Prostate gland (tissue), 2 donors: ENCODE data around the gene QRFP. TPM values are rescaled to one million over a fixed set of nuclear protein-coding genes. Genes with fewer than 3 reads are reported as not detected.

ENCODE experiments used
- DNase-seq: peaks from one replicate; pipeline ENCODE4 v3.0.0-alpha.2; 2019; ENCODE audit warnings: low spot score
- H3K27ac ChIP-seq, 2 donors: fragments of 200-600 bp; sonication (generic); 2 replicates each; pipeline ENCODE4 v1.5.1; 2017 to 2019
- H3K27me3 ChIP-seq: fragments of 200-600 bp; sonication (generic); replicated peaks from 2 replicates; pipeline ENCODE4 v1.5.1; 2019; ENCODE audit not compliant: insufficient read depth
- H3K36me3 ChIP-seq, 2 donors: fragments of 200-600 bp; sonication (generic); 1 replicate in 1 of 2; 2 replicates in 1 of 2; pipeline versions ENCODE4 v1.5.1 to v1.8.1; 2017 to 2019
- H3K4me1 ChIP-seq: fragments of 200-600 bp; sonication (generic); replicated peaks from 2 replicates; pipeline ENCODE4 v1.5.1; 2019
- H3K4me3 ChIP-seq, 2 donors: fragments of 200-600 bp; sonication (generic); 2 replicates each; pipeline ENCODE4 v1.5.1; 2017 to 2019
- H3K9me3 ChIP-seq: fragments of 200-600 bp; sonication (generic); 2 replicates; pipeline ENCODE4 v1.5.1; 2017
- POLR2A ChIP-seq: fragments of 450-650 bp; IDR thresholded peaks from one replicate; pipeline ENCODE4 v1.6.1; 2016; ENCODE audit warnings: antibody characterized with exemption, mild to moderate bottlenecking
- POLR2AphosphoS5 ChIP-seq: sonication (generic); formaldehyde crosslinking; IDR thresholded peaks from one replicate; pipeline ENCODE4 v1.6.1; 2017; ENCODE audit warnings: antibody characterized with exemption
- WGBS: methylation state at CpG from one replicate; pipeline ENCODE4 v1.1.5; 2018; 5-methylcytosine and 5-hydroxymethylcytosine counted together
- intact Hi-C: fragments of 100-400 bp; cut with DNase I; formaldehyde crosslinking; loops from one replicate; pipeline ENCODE4 v1.14.2; 2022
- total RNA-seq, 2 donors: library from RNA; depleted of rRNA; stranded (reverse); fragments of >200 nt; gene quantifications; one replicate each; pipeline ENCODE4 v1.1.0, GENCODE V29; 2016
- TF ChIP-seq, protein P1 (sequence below), 4 experiments: fragments of 200-600 bp in 2 of 4; fragments of 450-650 bp in 2 of 4; sonication (generic) in 2 of 4; IDR thresholded peaks; 1 replicate in 3 of 4; 2 replicates in 1 of 4; pipeline ENCODE4 v1.5.1; 2016 to 2019; ENCODE audit warnings: antibody characterized with exemption in 4 of 4, mild to moderate bottlenecking in 2 of 4, moderate library complexity in 2 of 4

The QRFP gene
- total RNA-seq, 2 donors from 2014 or later: 1.0 TPM; not detected in 1

- H3K9me3 ChIP-seq: no peaks in the 10 kb centered on the region
- no peak overlapping the region for H3K4me3 ChIP-seq
- intact Hi-C loops: no loop called here
- WGBS: 92% methylated on average over 15 of the region's 15 CpGs
- DNase-seq: no peak
- peaks cover 6% of the 10 kb centered on the region for H3K27me3 ChIP-seq
- TF ChIP-seq, protein P1, sequence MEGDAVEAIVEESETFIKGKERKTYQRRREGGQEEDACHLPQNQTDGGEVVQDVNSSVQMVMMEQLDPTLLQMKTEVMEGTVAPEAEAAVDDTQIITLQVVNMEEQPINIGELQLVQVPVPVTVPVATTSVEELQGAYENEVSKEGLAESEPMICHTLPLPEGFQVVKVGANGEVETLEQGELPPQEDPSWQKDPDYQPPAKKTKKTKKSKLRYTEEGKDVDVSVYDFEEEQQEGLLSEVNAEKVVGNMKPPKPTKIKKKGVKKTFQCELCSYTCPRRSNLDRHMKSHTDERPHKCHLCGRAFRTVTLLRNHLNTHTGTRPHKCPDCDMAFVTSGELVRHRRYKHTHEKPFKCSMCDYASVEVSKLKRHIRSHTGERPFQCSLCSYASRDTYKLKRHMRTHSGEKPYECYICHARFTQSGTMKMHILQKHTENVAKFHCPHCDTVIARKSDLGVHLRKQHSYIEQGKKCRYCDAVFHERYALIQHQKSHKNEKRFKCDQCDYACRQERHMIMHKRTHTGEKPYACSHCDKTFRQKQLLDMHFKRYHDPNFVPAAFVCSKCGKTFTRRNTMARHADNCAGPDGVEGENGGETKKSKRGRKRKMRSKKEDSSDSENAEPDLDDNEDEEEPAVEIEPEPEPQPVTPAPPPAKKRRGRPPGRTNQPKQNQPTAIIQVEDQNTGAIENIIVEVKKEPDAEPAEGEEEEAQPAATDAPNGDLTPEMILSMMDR (IDR thresholded peaks at IDR 0.05): no peak
- TF ChIP-seq POLR2AphosphoS5 (no peak), POLR2A (no peak)
- H3K27ac ChIP-seq: no peak overlapping the region
- no peaks in the 10 kb centered on the region for H3K36me3 ChIP-seq
- H3K4me1 ChIP-seq: peaks cover 4% of the 10 kb centered on the region
Measured at GRCh38 chr9:130930804-130931349, 34.3 kb upstream of the QRFP start.

- TF ChIP-seq POLR2AphosphoS5: no peak
- TF ChIP-seq, protein P1 (IDR thresholded peaks at IDR 0.05): no peak
- TF ChIP-seq POLR2A: no peak
- Histone ChIP-seq H3K27ac (no peak overlapping the region), H3K9me3 (no peaks in the 10 kb centered on the region), H3K4me1 (peaks cover 4% of the 10 kb centered on the region), H3K36me3 (no peaks in the 10 kb centered on the region), H3K4me3 (no peak overlapping the region), H3K27me3 (peaks cover 6% of the 10 kb centered on the region)
- 92% methylated on average over 23 of the region's 23 CpGs for WGBS
- no peak for DNase-seq
- intact Hi-C loops: no loop called here
Measured at GRCh38 chr9:130930132-130930803, 33.7 kb upstream of the QRFP start.

- Histone ChIP-seq H3K9me3 (no peaks in the 10 kb centered on the region), H3K4me3 (no peak overlapping the region), H3K27me3 (peaks cover 5% of the 10 kb centered on the region), H3K36me3 (no peaks in the 10 kb centered on the region), H3K27ac (no peak overlapping the region), H3K4me1 (peaks cover 4% of the 10 kb centered on the region)
- no peak for DNase-seq
- no peak for TF ChIP-seq POLR2AphosphoS5
- TF ChIP-seq, protein P1 (IDR thresholded peaks at IDR 0.05): no peak
- TF ChIP-seq POLR2A: no peak
- intact Hi-C loops: no loop called here
- 90% methylated on average over 23 of the region's 36 CpGs for WGBS
Measured at GRCh38 chr9:130929571-130930038, 33.0 kb upstream of the QRFP start.

DNA sequence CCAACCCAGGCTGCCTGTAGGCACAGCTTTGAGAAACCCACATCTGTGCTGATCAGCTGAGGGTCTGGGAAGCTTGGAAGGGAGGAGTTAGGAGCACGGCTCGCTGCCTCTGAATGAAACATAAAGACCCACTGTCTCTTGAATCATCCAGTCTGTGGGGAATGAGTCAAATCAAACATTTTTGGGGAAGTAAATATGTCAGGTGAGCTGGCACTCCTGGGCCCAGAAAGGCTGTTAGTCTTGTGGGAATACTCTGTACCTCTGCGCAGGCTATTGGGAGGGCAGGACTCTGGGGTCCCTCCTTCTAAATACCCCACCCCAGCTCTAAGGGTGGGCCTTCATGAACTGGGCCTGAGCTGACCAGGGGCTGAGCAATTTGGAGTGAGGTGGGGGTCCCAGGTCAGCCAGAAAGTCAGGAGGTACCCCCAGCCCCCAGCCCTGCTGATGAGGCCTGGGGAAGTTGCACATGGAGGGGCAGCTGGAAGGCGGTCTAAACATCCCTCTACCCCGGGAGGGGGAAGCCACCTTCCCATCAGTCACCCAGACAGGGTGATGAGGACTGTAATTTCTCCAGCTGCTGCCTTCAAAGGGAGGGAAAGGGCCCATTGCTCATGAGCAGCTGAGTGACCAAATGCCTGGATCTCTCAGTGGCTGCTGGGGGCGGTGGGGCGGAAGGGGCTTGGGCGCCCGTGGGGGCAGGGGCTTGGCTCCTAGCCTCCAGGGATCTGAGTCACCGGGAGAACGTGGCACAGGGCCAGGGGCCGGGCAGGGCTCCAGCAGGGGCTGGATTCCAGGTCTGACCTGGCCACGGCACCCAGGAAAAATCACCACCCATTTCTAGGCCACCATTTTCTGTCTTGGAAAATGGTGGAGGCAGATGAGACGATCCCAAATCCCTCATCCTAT lies 31.6 kb upstream of the QRFP start:
- H3K27me3 ChIP-seq: no peaks in the 10 kb centered on the region
- H3K36me3 ChIP-seq: no peaks in the 10 kb centered on the region
- intact Hi-C loops: no loop called here
- no peak overlapping the region for H3K4me3 ChIP-seq
- 30% methylated on average over 13 of the region's 14 CpGs for WGBS
- H3K4me1 ChIP-seq: peaks cover 4% of the 10 kb centered on the region
- TF ChIP-seq, protein P1 (IDR thresholded peaks at IDR 0.05): no peak
- no peak for TF ChIP-seq POLR2A
- TF ChIP-seq POLR2AphosphoS5: no peak
- H3K9me3 ChIP-seq: no peaks in the 10 kb centered on the region
- no peak overlapping the region for H3K27ac ChIP-seq
- DNase-seq: peak; percentile 34
